Neural progenitor cell (in vitro differentiated cells): Measurements from ENCODE around the gene SMPDL3B. TPM values are rescaled to one million over a fixed set of nuclear protein-coding genes. Genes with fewer than 3 reads are reported as not detected.

Experiments used
- DNase-seq: peaks from one replicate; pipeline ENCODE4 v3.0.0-alpha.2; 2016; ENCODE audit warnings: low spot score
- H2AFZ ChIP-seq: fragments of 200-600 bp; sonication (generic); replicated peaks from 2 replicates; pipeline ENCODE4 v1.6.1; 2016; ENCODE audit warnings: antibody characterized with exemption
- H3F3A ChIP-seq: fragments of 200-600 bp; sonication (generic); 2 replicates; pipeline ENCODE4 v1.6.1; 2016; ENCODE audit warnings: antibody characterized with exemption, low read depth
- H3K27ac ChIP-seq: fragments of 200-600 bp; sonication (generic); 2 replicates; pipeline ENCODE4 v1.5.1; 2016; ENCODE audit warnings: mild to moderate bottlenecking
- H3K27me3 ChIP-seq: fragments of 200-600 bp; sonication (generic); 2 replicates; pipeline ENCODE4 v1.6.1; 2016; ENCODE audit warnings: mild to moderate bottlenecking, moderate library complexity
- H3K36me3 ChIP-seq: fragments of 200-600 bp; sonication (generic); 2 replicates; pipeline ENCODE4 v1.5.1; 2016
- H3K4me1 ChIP-seq: fragments of 200-600 bp; sonication (generic); 2 replicates; pipeline ENCODE4 v1.6.1; 2016; ENCODE audit warnings: mixed run types
- H3K4me2 ChIP-seq: fragments of 200-600 bp; sonication (generic); 2 replicates; pipeline ENCODE4 v1.6.1; 2016
- H3K4me3 ChIP-seq: fragments of 200-600 bp; sonication (generic); 2 replicates; pipeline ENCODE4 v1.5.1; 2016
- H3K79me2 ChIP-seq: fragments of 200-600 bp; sonication (generic); 2 replicates; pipeline ENCODE4 v1.6.1; 2016; ENCODE audit warnings: low read depth
- H3K9ac ChIP-seq: fragments of 200-600 bp; sonication (generic); 2 replicates; pipeline ENCODE4 v1.6.1; 2016
- H3K9me3 ChIP-seq: fragments of 200-600 bp; sonication (generic); 2 replicates; pipeline ENCODE4 v1.5.1; 2016; ENCODE audit warnings: low read depth
- H4K20me1 ChIP-seq: fragments of 200-600 bp; sonication (generic); 2 replicates; pipeline ENCODE4 v1.6.1; 2016; ENCODE audit warnings: low read depth
- H3K27ac Mint-ChIP-seq: 3 replicates; pipeline ENCODE4 v1.8.0; 2021; ENCODE audit warnings: mixed read lengths
- H3K27me3 Mint-ChIP-seq: 2 replicates; pipeline ENCODE4 v1.8.0; 2022; ENCODE audit warnings: low read depth, mild to moderate bottlenecking, inconsistent platforms, moderate library complexity, mixed read lengths; ENCODE audit not compliant: insufficient read depth
- H3K36me3 Mint-ChIP-seq: 3 replicates; pipeline ENCODE4 v1.8.0; 2021; ENCODE audit warnings: mixed read lengths
- H3K4me1 Mint-ChIP-seq: 3 replicates; pipeline ENCODE4 v1.8.0; 2021; ENCODE audit warnings: mixed read lengths
- H3K4me3 Mint-ChIP-seq: 3 replicates; pipeline ENCODE4 v1.8.0; 2021; ENCODE audit warnings: mild to moderate bottlenecking, moderate library complexity, mixed read lengths
- H3K9me3 Mint-ChIP-seq: 3 replicates; pipeline ENCODE4 v1.8.0; 2020; ENCODE audit warnings: mixed read lengths
- CTCF ChIP-seq: fragments of 200-600 bp; sonication (generic); IDR thresholded peaks from 2 replicates; pipeline ENCODE4 v1.5.1; 2017; ENCODE audit warnings: antibody characterized with exemption, mild to moderate bottlenecking
- EZH2 ChIP-seq: fragments of 200-600 bp; sonication (generic); IDR thresholded peaks from 2 replicates; pipeline ENCODE4 v1.6.1; 2017; ENCODE audit warnings: antibody characterized with exemption, mild to moderate bottlenecking, moderate library complexity
- EZH2phosphoT487 ChIP-seq: fragments of 200-600 bp; sonication (generic); IDR thresholded peaks from 2 replicates; pipeline ENCODE4 v1.6.1; 2017; ENCODE audit warnings: antibody characterized with exemption
- total RNA-seq: library from RNA; depleted of rRNA; stranded (reverse); fragments of >200 nt; gene quantifications from 2 replicates; pipeline ENCODE4 v1.2.3, GENCODE V29; 2015; ENCODE audit warnings: low replicate concordance

The SMPDL3B gene
- total RNA-seq, 1 donor from 2014 or later: 1.2 TPM

- Histone ChIP-seq H3F3A (peaks cover 2% of the 10 kb centered on the region), H3K27me3 (no peaks in the 10 kb centered on the region), H2AFZ (no peak overlapping the region), H3K79me2 (no peaks in the 10 kb centered on the region), H3K4me2 (no peak overlapping the region), H3K27ac (no peak overlapping the region), H3K9ac (no peak overlapping the region), H3K4me1 (peaks cover 6% of the 10 kb centered on the region), H3K9me3 (no peaks in the 10 kb centered on the region), H3K36me3 (no peaks in the 10 kb centered on the region), H4K20me1 (peaks cover 3% of the 10 kb centered on the region), H3K4me3 (no peak overlapping the region)
- peaks cover 14% of the 10 kb centered on the region for H3K4me1 Mint-ChIP-seq
- H3K27ac Mint-ChIP-seq: peak overlapping the region; percentile 78
- TF ChIP-seq CTCF (no peak), EZH2 (no peak), EZH2phosphoT487 (no peak)
- no peaks in the 10 kb centered on the region for H3K27me3 Mint-ChIP-seq
- H3K36me3 Mint-ChIP-seq: peaks cover 7% of the 10 kb centered on the region
- H3K9me3 Mint-ChIP-seq: no peaks in the 10 kb centered on the region
- H3K4me3 Mint-ChIP-seq: no peak overlapping the region
- DNase-seq: no peak
Measured at GRCh38 chr1:27980216-27980845, 45.5 kb downstream of the SMPDL3B start.

- peak overlapping the region; percentile 78 for H3K27ac Mint-ChIP-seq
- no peaks in the 10 kb centered on the region for H3K79me2 ChIP-seq
- no peak overlapping the region for H3K4me3 Mint-ChIP-seq
- H3K9ac ChIP-seq: peak overlapping the region; percentile 25
- H3K36me3 Mint-ChIP-seq: peaks cover 5% of the 10 kb centered on the region
- no peaks in the 10 kb centered on the region for H3K27me3 ChIP-seq
- DNase-seq: no peak
- no peak for TF ChIP-seq CTCF
- no peak for TF ChIP-seq EZH2phosphoT487
- TF ChIP-seq EZH2: no peak
- H3F3A ChIP-seq: peaks cover 2% of the 10 kb centered on the region
- no peaks in the 10 kb centered on the region for H3K36me3 ChIP-seq
- no peaks in the 10 kb centered on the region for H3K9me3 ChIP-seq
- no peak overlapping the region for H2AFZ ChIP-seq
- H3K27ac ChIP-seq: no peak overlapping the region
- no peaks in the 10 kb centered on the region for H3K9me3 Mint-ChIP-seq
- no peaks in the 10 kb centered on the region for H3K27me3 Mint-ChIP-seq
- H3K4me1 ChIP-seq: peaks cover 6% of the 10 kb centered on the region
- peaks cover 3% of the 10 kb centered on the region for H4K20me1 ChIP-seq
- no peak overlapping the region for H3K4me3 ChIP-seq
- H3K4me2 ChIP-seq: no peak overlapping the region
- H3K4me1 Mint-ChIP-seq: peaks cover 14% of the 10 kb centered on the region
Measured at GRCh38 chr1:27981145-27981544, 46.3 kb downstream of the SMPDL3B start.

- no peaks in the 10 kb centered on the region for H3K27me3 Mint-ChIP-seq
- no peak overlapping the region for H3K4me3 Mint-ChIP-seq
- Histone ChIP-seq H3K4me1 (no peaks in the 10 kb centered on the region), H3K9me3 (no peaks in the 10 kb centered on the region), H3K4me2 (no peak overlapping the region), H4K20me1 (no peaks in the 10 kb centered on the region), H3K27me3 (no peaks in the 10 kb centered on the region), H3K79me2 (no peaks in the 10 kb centered on the region), H3K36me3 (peaks cover 19% of the 10 kb centered on the region), H3F3A (no peaks in the 10 kb centered on the region), H3K9ac (no peak overlapping the region), H3K4me3 (no peak overlapping the region), H3K27ac (no peak overlapping the region), H2AFZ (no peak overlapping the region)
- no peaks in the 10 kb centered on the region for H3K9me3 Mint-ChIP-seq
- no peak overlapping the region for H3K27ac Mint-ChIP-seq
- no peaks in the 10 kb centered on the region for H3K4me1 Mint-ChIP-seq
- TF ChIP-seq EZH2 (no peak), CTCF (no peak), EZH2phosphoT487 (no peak)
- peaks cover 19% of the 10 kb centered on the region for H3K36me3 Mint-ChIP-seq
- DNase-seq: no peak
Measured at GRCh38 chr1:27990920-27991537, 56.2 kb downstream of the SMPDL3B start.
